PFSK-1 (cell line): Measurements from ENCODE around the gene PRDM16.

Experiments used
- POLR2AphosphoS5 ChIP-seq: IDR thresholded peaks from 2 replicates; pipeline ENCODE4 v1.6.1; 2012; ENCODE audit warnings: low read depth, mild to moderate bottlenecking, control low read depth, low read length, moderate library complexity
- SIN3A ChIP-seq: IDR thresholded peaks from 2 replicates; pipeline ENCODE4 v1.6.1; 2012; ENCODE audit warnings: mild to moderate bottlenecking, low read length, moderate library complexity, borderline replicate concordance; ENCODE audit not compliant: insufficient read depth

DNA sequence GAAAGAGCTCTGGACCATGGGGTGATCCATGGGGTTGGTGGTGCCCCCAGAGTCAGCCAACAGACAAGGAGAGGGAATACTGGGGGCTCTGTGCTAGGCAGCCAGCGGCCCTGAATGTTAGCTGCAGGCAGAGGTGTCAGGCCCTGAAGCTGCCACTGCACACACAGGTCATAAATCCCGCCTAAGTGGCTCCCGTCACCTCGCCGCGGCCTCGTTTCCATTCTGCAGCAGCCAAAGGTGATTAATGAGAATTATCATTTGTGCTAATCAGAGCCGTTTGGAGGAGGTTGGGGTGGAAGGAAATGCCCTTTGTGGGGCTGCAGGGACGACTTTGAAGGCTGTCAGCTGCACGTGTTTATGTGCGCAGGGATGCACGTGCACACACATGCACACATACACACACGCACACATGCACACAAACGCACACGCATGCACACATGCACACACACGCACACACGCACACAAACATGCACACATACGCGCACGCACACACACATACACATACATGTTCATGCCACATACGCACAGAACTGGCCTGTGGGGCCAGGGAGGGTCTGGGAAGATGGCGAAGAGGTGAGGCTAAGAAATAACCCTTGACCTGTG, 296.6 kb downstream of the PRDM16 start:
- TF ChIP-seq SIN3A (no peak), POLR2AphosphoS5 (no peak)
